ENCODE data around the gene DPP6.

The DPP6 gene

DNA sequence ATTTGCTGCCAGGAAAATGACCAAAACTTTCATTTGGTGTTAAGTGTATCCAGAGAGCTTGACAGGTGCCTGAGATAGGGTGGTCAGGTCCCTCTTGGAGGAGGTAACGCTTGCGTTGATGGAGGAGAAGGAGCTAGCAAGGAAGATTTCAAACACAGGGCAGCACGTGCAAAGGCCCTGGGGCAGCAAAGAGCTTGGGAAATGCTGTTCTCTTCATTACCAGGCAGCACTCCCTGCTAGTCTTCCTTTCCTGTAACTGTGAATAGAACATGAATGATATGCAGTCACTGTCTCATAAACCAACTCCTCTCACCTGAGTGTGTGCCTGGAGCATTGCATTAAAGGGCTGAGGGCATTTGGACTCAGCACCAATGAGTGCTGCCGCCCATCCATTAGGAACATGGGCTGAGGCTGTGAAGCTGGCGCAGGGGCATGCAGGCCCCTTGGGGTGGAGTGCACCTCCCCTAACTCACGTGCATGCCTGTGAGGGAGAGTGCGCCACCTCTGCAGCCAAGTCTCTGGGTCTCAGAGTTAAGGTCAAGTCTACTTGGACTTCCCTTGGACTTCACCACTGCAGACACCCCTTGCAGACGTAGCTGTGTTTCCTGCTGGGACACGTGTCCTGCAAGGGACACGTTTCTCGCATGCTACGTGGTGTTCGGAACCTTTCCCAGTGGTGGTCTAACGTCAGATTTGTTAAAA lies 813.9 kb downstream of the DPP6 start:
- TF ChIP-seq, protein P1, sequence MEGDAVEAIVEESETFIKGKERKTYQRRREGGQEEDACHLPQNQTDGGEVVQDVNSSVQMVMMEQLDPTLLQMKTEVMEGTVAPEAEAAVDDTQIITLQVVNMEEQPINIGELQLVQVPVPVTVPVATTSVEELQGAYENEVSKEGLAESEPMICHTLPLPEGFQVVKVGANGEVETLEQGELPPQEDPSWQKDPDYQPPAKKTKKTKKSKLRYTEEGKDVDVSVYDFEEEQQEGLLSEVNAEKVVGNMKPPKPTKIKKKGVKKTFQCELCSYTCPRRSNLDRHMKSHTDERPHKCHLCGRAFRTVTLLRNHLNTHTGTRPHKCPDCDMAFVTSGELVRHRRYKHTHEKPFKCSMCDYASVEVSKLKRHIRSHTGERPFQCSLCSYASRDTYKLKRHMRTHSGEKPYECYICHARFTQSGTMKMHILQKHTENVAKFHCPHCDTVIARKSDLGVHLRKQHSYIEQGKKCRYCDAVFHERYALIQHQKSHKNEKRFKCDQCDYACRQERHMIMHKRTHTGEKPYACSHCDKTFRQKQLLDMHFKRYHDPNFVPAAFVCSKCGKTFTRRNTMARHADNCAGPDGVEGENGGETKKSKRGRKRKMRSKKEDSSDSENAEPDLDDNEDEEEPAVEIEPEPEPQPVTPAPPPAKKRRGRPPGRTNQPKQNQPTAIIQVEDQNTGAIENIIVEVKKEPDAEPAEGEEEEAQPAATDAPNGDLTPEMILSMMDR (IDR thresholded peaks at IDR 0.05; ENCODE audit: control extremely low read depth, extremely low read depth, low read depth, missing control alignments): no peak
- CTCF ChIA-PET: interaction anchor here (1.2 kb wide), 1 partner anchor 15 kb away, joined by 3 read pairs; no protein-coding TSS in a partner anchor
- POLR2A ChIA-PET: no interaction called here
- DNase-seq (ENCODE audit: extremely low spot score): no peak

DNA sequence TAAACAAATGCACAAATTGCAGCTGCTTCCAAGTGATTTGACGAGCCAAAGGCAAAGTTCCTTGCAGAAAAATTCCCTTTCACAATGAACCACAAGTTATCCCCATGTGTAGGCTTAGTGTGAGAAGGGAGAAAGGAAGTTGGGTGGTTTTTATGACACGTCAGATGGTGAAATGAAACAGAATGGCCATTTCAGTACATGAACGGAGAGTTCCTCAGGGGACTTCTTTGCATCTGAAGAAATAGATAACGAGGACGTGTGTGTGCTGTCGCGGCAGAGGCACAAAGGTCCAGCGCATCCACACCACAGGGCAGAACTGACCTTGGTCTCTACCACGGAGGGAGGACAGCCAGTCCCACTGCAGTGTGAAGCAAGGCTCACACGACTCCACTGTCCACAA lies 814.9 kb downstream of the DPP6 start:
- POLR2A ChIA-PET: no interaction called here
- no peak for DNase-seq (ENCODE audit: extremely low spot score)
- TF ChIP-seq, protein P1 (IDR thresholded peaks at IDR 0.05; ENCODE audit: control extremely low read depth, extremely low read depth, low read depth, missing control alignments): no peak
- CTCF ChIA-PET: interaction anchor here (1.2 kb wide), 1 partner anchor 16 kb away, joined by 3 read pairs; no protein-coding TSS in a partner anchor

- POLR2A ChIA-PET: no interaction called here
- TF ChIP-seq, protein P1 (IDR thresholded peaks at IDR 0.05; ENCODE audit: control extremely low read depth, extremely low read depth, low read depth, missing control alignments): no peak
- DNase-seq (ENCODE audit: extremely low spot score): no peak
- CTCF ChIA-PET: no interaction called here
These were observed 816.7 kb downstream of the DPP6 start for GRCh38 chr7:154868921-154869320.

DNA sequence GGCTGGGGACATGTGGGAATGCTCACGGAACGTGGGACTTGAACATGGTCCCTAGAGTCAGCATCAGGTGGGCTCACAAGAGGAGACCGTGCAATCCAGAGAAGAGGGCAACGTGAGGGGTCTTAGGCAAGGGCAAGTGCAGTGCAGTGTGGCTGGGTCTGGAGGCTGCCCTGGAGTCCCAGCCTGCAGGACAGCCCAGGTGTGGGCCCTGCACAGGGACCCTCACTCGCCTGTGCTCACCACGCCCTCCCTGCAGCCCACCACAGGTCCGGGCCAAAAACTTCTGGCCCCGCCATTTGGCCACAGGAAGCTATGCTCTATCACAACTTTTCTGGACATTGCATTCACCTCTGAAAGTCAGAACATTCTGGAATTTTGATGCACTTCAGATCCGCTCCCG lies 817.2 kb downstream of the DPP6 start:
- ChIA-PET POLR2A (no interaction called here), CTCF (no interaction called here)
- DNase-seq (ENCODE audit: extremely low spot score): no peak
- TF ChIP-seq, protein P1 (IDR thresholded peaks at IDR 0.05; ENCODE audit: control extremely low read depth, extremely low read depth, low read depth, missing control alignments): no peak

GRCh38 chr7:154871507-154871906 lies 819.3 kb downstream of the DPP6 start:
- DNase-seq (ENCODE audit: extremely low spot score): no peak
- TF ChIP-seq, protein P1 (IDR thresholded peaks at IDR 0.05; ENCODE audit: control extremely low read depth, extremely low read depth, low read depth, missing control alignments): no peak
- POLR2A ChIA-PET: no interaction called here
- CTCF ChIA-PET: no interaction called here

GRCh38 chr7:154871928-154872750 lies 819.9 kb downstream of the DPP6 start:
- DNase-seq (ENCODE audit: extremely low spot score): no peak
- TF ChIP-seq, protein P1 (IDR thresholded peaks at IDR 0.05; ENCODE audit: control extremely low read depth, extremely low read depth, low read depth, missing control alignments): no peak
- ChIA-PET POLR2A (no interaction called here), CTCF (no interaction called here)

Measured in GM10248 (cell line).